H9 (cell line): ENCODE data around the gene THBS1. TPM values are rescaled to one million over a fixed set of nuclear protein-coding genes. Genes with fewer than 3 reads are reported as not detected.

ENCODE experiments used
- DNase-seq: peaks from one replicate; pipeline ENCODE4 v3.0.0-alpha.2; 2017
- H2AFZ ChIP-seq: one replicate; pipeline ENCODE4 v1.6.1; 2013; ENCODE audit warnings: mild to moderate bottlenecking, low read length, control low read depth, moderate library complexity
- H2AK5ac ChIP-seq: 2 replicates; pipeline ENCODE4 v1.6.1; 2013; ENCODE audit warnings: low read length, control low read depth, mixed read lengths; ENCODE audit not compliant: insufficient read length
- H2BK120ac ChIP-seq: one replicate; pipeline ENCODE4 v1.6.1; 2013; ENCODE audit warnings: low read depth, mild to moderate bottlenecking, low read length, control low read depth, inconsistent platforms; ENCODE audit not compliant: poor library complexity, severe bottlenecking
- H2BK12ac ChIP-seq: 2 replicates; pipeline ENCODE4 v1.6.1; 2013; ENCODE audit warnings: low read length, control low read depth, mixed read lengths, low read depth; ENCODE audit not compliant: insufficient read length
- H2BK15ac ChIP-seq: 2 replicates; pipeline ENCODE4 v1.6.1; 2013; ENCODE audit warnings: low read depth, low read length, control low read depth
- H2BK20ac ChIP-seq: one replicate; pipeline ENCODE4 v1.6.1; 2013; ENCODE audit warnings: low read depth, mild to moderate bottlenecking, low read length, control low read depth, inconsistent platforms; ENCODE audit not compliant: poor library complexity, severe bottlenecking
- H2BK5ac ChIP-seq: 2 replicates; pipeline ENCODE4 v1.6.1; 2013; ENCODE audit warnings: low read length, control low read depth, mixed read lengths; ENCODE audit not compliant: insufficient read length
- H3K14ac ChIP-seq: 2 replicates; pipeline ENCODE4 v1.6.1; 2013; ENCODE audit warnings: low read length, control low read depth; ENCODE audit not compliant: insufficient read depth
- H3K18ac ChIP-seq: 2 replicates; pipeline ENCODE4 v1.6.1; 2013; ENCODE audit warnings: low read depth, mild to moderate bottlenecking, mixed read lengths, low read length, control low read depth; ENCODE audit not compliant: insufficient read length
- H3K23ac ChIP-seq: 2 replicates; pipeline ENCODE4 v1.6.1; 2013; ENCODE audit warnings: low read length, control low read depth, mixed read lengths, low read depth; ENCODE audit not compliant: insufficient read length
- H3K23me2 ChIP-seq: 2 replicates; pipeline ENCODE4 v1.6.1; 2013; ENCODE audit warnings: low read depth, mild to moderate bottlenecking, mixed read lengths, low read length, control low read depth; ENCODE audit not compliant: insufficient read length, poor library complexity, severe bottlenecking
- H3K27ac ChIP-seq: 2 replicates; pipeline ENCODE4 v1.5.1; 2013; ENCODE audit warnings: low read length, control low read depth, mixed read lengths, low read depth; ENCODE audit not compliant: insufficient read length
- H3K27me3 ChIP-seq: 2 replicates; pipeline ENCODE4 v1.6.1; 2013; ENCODE audit warnings: low read length, control low read depth, inconsistent platforms; ENCODE audit not compliant: insufficient read depth
- H3K4ac ChIP-seq: 2 replicates; pipeline ENCODE4 v1.6.1; 2013; ENCODE audit warnings: low read depth, mild to moderate bottlenecking, control low read depth, inconsistent platforms, low read length, moderate library complexity
- H3K4me1 ChIP-seq: 2 replicates; pipeline ENCODE4 v1.6.1; 2013; ENCODE audit warnings: low read length, control low read depth, inconsistent platforms; ENCODE audit not compliant: insufficient read depth
- H3K4me2 ChIP-seq: 2 replicates; pipeline ENCODE4 v1.6.1; 2013; ENCODE audit warnings: low read length, control low read depth, mixed read lengths; ENCODE audit not compliant: insufficient read length, insufficient read depth
- H3K56ac ChIP-seq: 2 replicates; pipeline ENCODE4 v1.6.1; 2013; ENCODE audit warnings: low read depth, mild to moderate bottlenecking, mixed read lengths, low read length, control low read depth; ENCODE audit not compliant: insufficient read length
- H3K79me1 ChIP-seq: 2 replicates; pipeline ENCODE4 v1.6.1; 2013; ENCODE audit warnings: low read depth, mild to moderate bottlenecking, moderate library complexity, low read length, control low read depth, inconsistent platforms; ENCODE audit not compliant: insufficient read depth, poor library complexity, severe bottlenecking
- H3K79me2 ChIP-seq: 2 replicates; pipeline ENCODE4 v1.6.1; 2013; ENCODE audit warnings: low read length, control low read depth, inconsistent platforms; ENCODE audit not compliant: insufficient read depth
- H3K9ac ChIP-seq: 2 replicates; pipeline ENCODE4 v1.6.1; 2013; ENCODE audit warnings: low read length, control low read depth, mixed read lengths; ENCODE audit not compliant: insufficient read length; ENCODE audit errors: extremely low read depth
- H3K9me3 ChIP-seq: one replicate; pipeline ENCODE4 v1.6.1; 2013; ENCODE audit warnings: low read depth, low read length, inconsistent platforms; ENCODE audit not compliant: control insufficient read depth
- H3T11ph ChIP-seq: one replicate; pipeline ENCODE4 v1.6.1; 2013; ENCODE audit warnings: mild to moderate bottlenecking, low read length, control low read depth, inconsistent platforms
- H4K20me1 ChIP-seq: one replicate; pipeline ENCODE4 v1.6.1; 2013; ENCODE audit not compliant: control insufficient read depth, insufficient read length, insufficient read depth
- H4K5ac ChIP-seq: 2 replicates; pipeline ENCODE4 v1.6.1; 2013; ENCODE audit warnings: low read depth, mild to moderate bottlenecking, mixed read lengths, low read length, control low read depth; ENCODE audit not compliant: insufficient read length
- H4K8ac ChIP-seq: replicated peaks from 2 replicates; pipeline ENCODE4 v1.6.1; 2013; ENCODE audit warnings: low read length, control low read depth, mixed read lengths, low read depth; ENCODE audit not compliant: insufficient read length
- H4K91ac ChIP-seq: 2 replicates; pipeline ENCODE4 v1.6.1; 2013; ENCODE audit warnings: low read depth, mild to moderate bottlenecking, moderate library complexity, mixed read lengths, low read length, control low read depth; ENCODE audit not compliant: insufficient read length
- H3K27ac Mint-ChIP-seq, 3 experiments: 2 replicates in 2 of 3; 3 replicates in 1 of 3; pipeline ENCODE4 v1.8.0; 2020 to 2021; ENCODE audit warnings: mixed read lengths in 3 of 3, mild to moderate bottlenecking in 1 of 3, moderate library complexity in 1 of 3
- H3K27me3 Mint-ChIP-seq: 2 replicates; pipeline ENCODE4 v1.8.0; 2021; ENCODE audit warnings: low read depth, mild to moderate bottlenecking, moderate library complexity, mixed read lengths
- H3K36me3 Mint-ChIP-seq, 3 experiments: 2 replicates in 2 of 3; 3 replicates in 1 of 3; pipeline ENCODE4 v1.8.0; 2020 to 2021; ENCODE audit warnings: low read depth in 3 of 3, mixed read lengths in 3 of 3; ENCODE audit not compliant: insufficient read depth in 1 of 3
- H3K4me1 Mint-ChIP-seq, 2 experiments: 2 replicates each; pipeline ENCODE4 v1.8.0; 2020; ENCODE audit warnings: mixed read lengths in 2 of 2
- H3K4me3 Mint-ChIP-seq, 2 experiments: 2 replicates in 1 of 2; 3 replicates in 1 of 2; pipeline ENCODE4 v1.8.0; 2020 to 2021; ENCODE audit warnings: mild to moderate bottlenecking in 2 of 2, mixed read lengths in 2 of 2, moderate library complexity in 1 of 2
- H3K9me3 Mint-ChIP-seq, 2 experiments: 2 replicates in 1 of 2; 3 replicates in 1 of 2; pipeline ENCODE4 v1.8.0; 2020; ENCODE audit warnings: mild to moderate bottlenecking in 2 of 2, mixed read lengths in 2 of 2, moderate library complexity in 1 of 2
- CTCF ChIP-seq: fragments of 200-600 bp; sonication (generic); conservative IDR thresholded peaks from 3 replicates; pipeline ENCODE4 v1.8.0; 2021; ENCODE audit warnings: antibody characterized with exemption, mild to moderate bottlenecking
- WGBS: extraction: QIAGEN DNeasy Blood & Tissue Kit; methylation state at CpG from one replicate; pipeline ENCODE4 v1.1.7; 2013; ENCODE audit warnings: missing lambda C conversion rate, low lambda C conversion rate, mixed read lengths; ENCODE audit not compliant: insufficient read length; ENCODE audit errors: extremely low coverage; 5-methylcytosine and 5-hydroxymethylcytosine counted together
- total RNA-seq: library from RNA; stranded (reverse); gene quantifications from 2 replicates; pipeline ENCODE4 v1.2.1, GENCODE V29; 2021

The THBS1 gene
- total RNA-seq, 1 experiment from 2014 or later: 72.1 TPM

GRCh38 chr15:39625451-39625850 is 44.6 kb downstream of the THBS1 start:
- H2BK15ac ChIP-seq: no peak overlapping the region
- no peaks in the 10 kb centered on the region for H3K9me3 ChIP-seq
- H2AK5ac ChIP-seq: no peak overlapping the region
- H3K9me3 Mint-ChIP-seq: peaks cover 2 to 3% of the 10 kb centered on the region in 2 experiments; a peak in 4 of 5 replicates
- no peak overlapping the region for H4K5ac ChIP-seq
- H4K91ac ChIP-seq: no peak overlapping the region
- no peak overlapping the region for H3K27ac Mint-ChIP-seq
- H2BK20ac ChIP-seq: no peak overlapping the region
- no peak overlapping the region for H2AFZ ChIP-seq
- no peak overlapping the region for H3K4ac ChIP-seq
- H3T11ph ChIP-seq: no peak overlapping the region
- H3K27me3 ChIP-seq: no peaks in the 10 kb centered on the region
- no peaks in the 10 kb centered on the region for H3K79me1 ChIP-seq
- H2BK120ac ChIP-seq: no peak overlapping the region
- H3K79me2 ChIP-seq: no peaks in the 10 kb centered on the region
- H3K23me2 ChIP-seq: no peaks in the 10 kb centered on the region
- peaks cover 2% of the 10 kb centered on the region for H4K20me1 ChIP-seq
- H3K27ac ChIP-seq: no peak overlapping the region
- H3K56ac ChIP-seq: no peak overlapping the region
- H4K8ac ChIP-seq: no peak overlapping the region
- H2BK12ac ChIP-seq: no peak overlapping the region
- WGBS: no CpG with 5 or more reads among the region's 4 CpGs
- no peak overlapping the region for H2BK5ac ChIP-seq
- no peak overlapping the region for H3K14ac ChIP-seq
- no peak overlapping the region for H3K9ac ChIP-seq
- H3K4me3 Mint-ChIP-seq: no peak overlapping the region
- H3K27me3 Mint-ChIP-seq: no peaks in the 10 kb centered on the region; the same call in 1 of the 2 replicates
- TF ChIP-seq CTCF: no peak
- H3K4me1 Mint-ChIP-seq: 0 out of 4 replicates have a peak, but pooled peaks cover 0 to 4% of the 10 kb centered on the region in 2 experiments
- H3K36me3 Mint-ChIP-seq: no peaks in the 10 kb centered on the region
- H3K4me2 ChIP-seq: no peak overlapping the region
- no peak overlapping the region for H3K23ac ChIP-seq
- no peaks in the 10 kb centered on the region for H3K4me1 ChIP-seq
- H3K18ac ChIP-seq: no peak overlapping the region
- DNase-seq: no peak
